ENCODE data around the gene EIF1AD.

Gene EIF1AD

GRCh38 chr11:65968600-65969482, 33.1 kb downstream of the EIF1AD start:
- Histone ChIP-seq H3K4me3 (no peak overlapping the region), H3K36me3 (peaks cover 56 to 91% (median 72%) of the 10 kb centered on the region in 3 donors), H3K27me3 (no peaks in the 10 kb centered on the region), H3K9me3 (no peaks in the 10 kb centered on the region), H3K27ac (no peak overlapping the region), H3K4me1 (peaks cover 0 to 9% (median 5%) of the 10 kb centered on the region in 4 donors)
- TF ChIP-seq CTCF (IDR thresholded peaks at IDR 0.05) = no peak
- no peak for DNase-seq
- intact Hi-C loops (cut with DNase I; ENCODE audit: low total_unique reads) = no loop called here

GRCh38 chr11:65967329-65967934, 34.5 kb downstream of the EIF1AD start:
- intact Hi-C loops (cut with DNase I; ENCODE audit: low total_unique reads) = no loop called here
- Histone ChIP-seq H3K4me3 (no peak overlapping the region), H3K4me1 (peaks cover 4 to 23% (median 19%) of the 10 kb centered on the region in 4 donors), H3K9me3 (no peaks in the 10 kb centered on the region), H3K27me3 (no peaks in the 10 kb centered on the region), H3K27ac (no peak overlapping the region), H3K36me3 (peaks cover 56 to 79% (median 67%) of the 10 kb centered on the region in 3 donors)
- no peak for DNase-seq
- TF ChIP-seq CTCF (IDR thresholded peaks at IDR 0.05) = no peak

GRCh38 chr11:65965986-65966762, 35.8 kb downstream of the EIF1AD start:
- H3K36me3 ChIP-seq = peaks cover 56 to 69% (median 67%) of the 10 kb centered on the region in 3 donors
- H3K9me3 ChIP-seq = no peaks in the 10 kb centered on the region
- H3K4me1 ChIP-seq = peaks cover 6 to 28% (median 23%) of the 10 kb centered on the region in 4 donors
- no peak for DNase-seq
- TF ChIP-seq CTCF (IDR thresholded peaks at IDR 0.05) = no peak
- H3K27me3 ChIP-seq = no peaks in the 10 kb centered on the region
- intact Hi-C loops (cut with DNase I; ENCODE audit: low total_unique reads) = no loop called here
- H3K27ac ChIP-seq = no peak overlapping the region
- H3K4me3 ChIP-seq = no peak overlapping the region

GRCh38 chr11:65964906-65965305, 37.1 kb downstream of the EIF1AD start:
- no peak for TF ChIP-seq CTCF (IDR thresholded peaks at IDR 0.05)
- Histone ChIP-seq H3K27me3 (no peaks in the 10 kb centered on the region), H3K4me1 (peaks cover 6 to 33% (median 28%) of the 10 kb centered on the region in 4 donors), H3K36me3 (peaks cover 51 to 62% (median 62%) of the 10 kb centered on the region in 3 donors), H3K9me3 (no peaks in the 10 kb centered on the region), H3K27ac (no peak overlapping the region), H3K4me3 (no peak overlapping the region)
- intact Hi-C loops (cut with DNase I; ENCODE audit: low total_unique reads) = loop anchor here (5.0 kb wide), 2 partner anchors 37 to 43 kb away; partner anchors contain the start of genes BANF1 and EIF1AD
- no peak for DNase-seq

GRCh38 chr11:65962141-65962564, 39.8 kb downstream of the EIF1AD start:
- H3K4me1 ChIP-seq = peaks cover 6 to 33% (median 28%) of the 10 kb centered on the region in 4 donors
- peak overlapping the region; percentile 88 to 95 for H3K27ac ChIP-seq
- intact Hi-C loops (cut with DNase I; ENCODE audit: low total_unique reads) = loop anchor here (5.0 kb wide), 2 partner anchors 40 kb away; partner anchors contain the start of genes BANF1 and EIF1AD
- DNase-seq = no peak
- H3K36me3 ChIP-seq = peaks cover 31 to 35% (median 34%) of the 10 kb centered on the region in 3 donors
- TF ChIP-seq CTCF (IDR thresholded peaks at IDR 0.05) = no peak
- peaks cover 0 to 11% of the 10 kb centered on the region in 2 donors for H3K27me3 ChIP-seq
- H3K9me3 ChIP-seq = no peaks in the 10 kb centered on the region
- H3K4me3 ChIP-seq = peak overlapping the region; percentile 97 to 98

Measured in tibial artery (tissue), 4 donors.